Measurements from ENCODE around the gene NFKBIL1. TPM values are rescaled to one million over a fixed set of nuclear protein-coding genes. Genes with fewer than 3 reads are reported as not detected.

Gene NFKBIL1
- total and polyA plus RNA-seq, 9 of the 15 experiments (the other 6 are each of a cell fraction or from before 2014, with no cell fraction given) = 0.49 to 33.1 (median 7.6) TPM

- 0 out of 2 replicates have a peak, but pooled peaks have one; percentile 28 for TF ChIP-seq RAD51 (IDR thresholded peaks at IDR 0.05; ENCODE audit: borderline replicate concordance, low read depth)
- no peak for TF ChIP-seq ZKSCAN1 (IDR thresholded peaks at IDR 0.05; ENCODE audit: low read depth, low read length)
- TF ChIP-seq ZNF766 (CRISPR knock-in tag; conservative IDR thresholded peaks at IDR 0.05) = 0 out of 2 replicates have a peak, but pooled peaks have one; percentile 17
- TF ChIP-seq ZNF77 (CRISPR knock-in tag; IDR thresholded peaks at IDR 0.05) = no peak
- TF ChIP-seq E2F3 (CRISPR knock-in tag; IDR thresholded peaks at IDR 0.05) = no peak
- TF ChIP-seq SMARCE1 (IDR thresholded peaks at IDR 0.05) = no peak
- no peak for TF ChIP-seq ZBTB26 (CRISPR knock-in tag; IDR thresholded peaks at IDR 0.05)
- no peak for TF ChIP-seq SIRT6 (IDR thresholded peaks at IDR 0.05; ENCODE audit: low read depth, low read length)
- TF ChIP-seq RFX1 (IDR thresholded peaks at IDR 0.05) = no peak
- no peak for TF ChIP-seq MCM3 (IDR thresholded peaks at IDR 0.05)
- no peak for TF ChIP-seq FOXP1 (CRISPR knock-in tag; IDR thresholded peaks at IDR 0.05)
Measured at GRCh38 chr6:31586599-31587281, 39.3 kb downstream of the NFKBIL1 start (continued).
